ENCODE data around the gene TIMP4.

TIMP4 gene

DNA sequence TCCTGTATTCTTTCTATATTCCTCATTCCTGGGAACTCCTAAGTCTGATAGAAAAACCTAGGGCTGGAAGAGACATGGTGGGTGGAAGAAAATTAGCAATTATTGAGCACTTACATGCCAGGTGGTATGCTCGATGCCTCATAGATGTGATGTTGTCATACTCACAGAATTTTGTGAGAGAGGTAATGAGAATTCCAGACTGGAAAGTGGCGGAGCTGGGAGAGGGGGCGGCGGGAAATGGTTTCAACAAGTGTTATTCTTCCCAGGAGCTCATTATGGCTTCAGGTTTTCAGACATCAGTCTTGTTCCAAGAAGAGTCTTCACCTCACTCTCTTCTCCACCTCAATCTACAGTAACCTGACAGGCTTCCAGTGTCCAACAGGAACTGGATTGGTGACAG lies 16.2 kb downstream of the TIMP4 start:
- no peak for DNase-seq

DNA sequence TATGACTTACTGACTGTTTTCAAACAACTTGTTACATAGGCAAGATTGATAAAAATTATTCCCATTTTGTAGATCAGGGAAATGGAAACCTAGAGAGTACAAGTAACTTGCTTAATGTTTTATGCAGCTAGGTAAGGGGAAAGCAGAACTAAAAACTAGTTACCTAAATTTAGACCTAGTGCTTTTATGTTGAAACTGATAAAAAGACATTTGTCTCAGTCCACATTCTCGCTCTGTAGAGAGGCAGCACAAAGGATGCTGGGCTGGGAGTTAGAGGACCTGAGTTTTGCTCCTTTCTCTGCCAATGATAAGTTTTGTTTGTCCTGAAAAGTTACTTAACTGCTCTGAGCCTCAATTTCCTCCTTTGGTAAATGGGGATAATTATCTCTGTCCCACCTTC lies 17.4 kb downstream of the TIMP4 start:
- DNase-seq: no peak

DNA sequence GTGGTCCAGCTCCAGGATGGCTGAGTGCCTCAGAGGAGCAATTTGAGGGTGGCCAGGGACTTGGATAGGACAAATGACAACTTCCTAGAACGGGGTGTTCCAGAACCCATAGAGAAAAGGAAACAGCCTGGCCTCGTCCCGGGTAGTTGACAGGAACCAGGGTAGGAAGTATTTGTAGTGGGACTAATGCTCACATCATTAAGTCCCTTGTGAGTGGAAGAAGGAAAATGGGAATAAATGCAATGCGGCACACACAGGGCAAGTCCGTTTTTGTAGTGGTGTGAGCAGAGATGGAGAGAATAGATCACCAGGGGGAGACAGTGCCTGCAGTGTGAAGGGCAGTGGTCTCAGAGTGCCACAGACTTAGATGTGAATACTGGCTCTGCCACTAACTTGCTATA lies 19.6 kb downstream of the TIMP4 start:
- no peak for DNase-seq

DNA sequence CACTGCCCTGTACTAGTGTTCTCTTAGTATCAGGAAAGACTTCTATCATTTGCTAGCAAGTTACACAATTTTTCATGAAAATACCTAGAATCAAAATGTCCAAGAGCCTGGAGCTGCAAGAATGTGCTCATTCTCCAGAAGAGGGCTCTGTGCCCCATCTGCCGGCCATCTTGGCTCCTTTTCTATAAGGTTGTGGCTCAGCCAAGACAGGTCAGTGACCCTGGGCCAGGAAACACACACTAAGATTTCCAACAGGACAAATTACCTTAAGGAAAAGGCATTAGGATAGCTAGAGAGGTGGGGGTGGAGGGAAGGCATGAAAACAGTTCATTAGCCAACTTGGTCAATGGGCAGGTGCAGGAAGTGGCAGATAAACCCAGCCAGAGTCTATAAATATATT lies 20.7 kb downstream of the TIMP4 start:
- no peak for DNase-seq

DNA sequence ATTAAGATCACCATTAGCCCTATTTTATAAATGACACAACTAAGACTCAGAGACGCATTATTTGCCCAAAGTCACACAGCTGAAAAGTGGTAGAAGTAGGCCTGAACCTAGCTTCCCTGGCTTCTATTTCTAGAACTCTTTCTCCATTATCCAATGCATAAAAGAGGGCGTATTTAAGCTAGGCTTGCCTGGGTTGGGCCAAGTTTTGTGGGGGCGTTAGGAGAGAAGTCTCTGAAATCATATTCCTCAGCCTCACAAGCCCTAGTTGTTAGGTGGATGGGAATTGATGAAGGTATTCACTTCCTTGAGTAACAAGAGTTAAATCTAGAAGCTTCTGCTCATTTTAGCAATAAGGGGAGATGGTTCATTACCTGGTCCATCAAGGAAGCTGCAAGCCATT lies 22.3 kb downstream of the TIMP4 start:
- DNase-seq: no peak

DNA sequence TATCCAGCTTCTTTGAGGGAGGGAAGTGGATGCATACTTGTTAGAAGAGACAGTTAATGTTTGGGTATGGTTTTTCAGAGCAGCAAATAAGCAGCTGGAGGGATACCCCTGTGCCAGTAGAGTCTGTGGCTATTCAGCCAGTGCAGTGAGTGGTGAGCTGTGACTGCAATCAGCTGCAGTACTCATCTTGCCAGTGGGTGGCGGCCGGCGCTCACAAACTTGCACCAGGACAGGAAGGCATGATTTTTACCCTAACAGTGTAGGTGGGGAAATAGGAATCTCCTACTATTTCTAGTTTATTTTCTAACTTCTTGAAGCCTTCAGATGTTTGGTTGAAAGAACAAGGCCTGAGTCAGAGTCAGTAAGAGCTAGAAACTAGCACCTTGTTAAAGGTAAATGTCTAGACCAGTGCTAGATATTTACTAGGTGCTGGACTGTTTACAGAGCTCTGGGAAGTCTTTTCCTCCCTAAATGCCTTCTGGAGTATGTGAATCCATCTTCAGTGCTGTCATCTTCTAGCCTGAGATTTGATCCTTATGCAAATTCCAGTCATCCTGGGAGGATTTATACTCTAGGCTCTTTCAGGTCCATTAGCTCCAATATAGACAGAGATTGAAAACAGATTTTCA lies 23.6 kb downstream of the TIMP4 start:
- no peak for DNase-seq

DNA sequence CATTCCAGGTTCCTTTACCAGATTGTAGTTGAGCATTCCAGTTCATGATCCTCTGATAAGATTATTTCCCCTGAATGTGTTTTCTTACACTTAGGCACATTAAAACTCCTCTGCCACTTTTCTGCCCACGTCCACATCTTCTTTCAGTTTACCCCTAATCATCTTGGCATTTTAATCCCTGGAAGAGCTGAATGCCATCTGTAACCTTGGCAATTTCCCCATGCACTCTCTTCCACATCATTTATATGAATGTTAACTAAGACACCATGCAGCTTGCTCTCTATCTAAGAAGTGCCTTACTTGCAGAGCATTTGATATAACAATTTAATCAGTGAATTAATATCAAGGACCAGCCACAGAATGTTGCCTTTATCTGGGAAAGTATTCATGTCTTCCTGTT lies 25.8 kb downstream of the TIMP4 start:
- DNase-seq: no peak

DNA sequence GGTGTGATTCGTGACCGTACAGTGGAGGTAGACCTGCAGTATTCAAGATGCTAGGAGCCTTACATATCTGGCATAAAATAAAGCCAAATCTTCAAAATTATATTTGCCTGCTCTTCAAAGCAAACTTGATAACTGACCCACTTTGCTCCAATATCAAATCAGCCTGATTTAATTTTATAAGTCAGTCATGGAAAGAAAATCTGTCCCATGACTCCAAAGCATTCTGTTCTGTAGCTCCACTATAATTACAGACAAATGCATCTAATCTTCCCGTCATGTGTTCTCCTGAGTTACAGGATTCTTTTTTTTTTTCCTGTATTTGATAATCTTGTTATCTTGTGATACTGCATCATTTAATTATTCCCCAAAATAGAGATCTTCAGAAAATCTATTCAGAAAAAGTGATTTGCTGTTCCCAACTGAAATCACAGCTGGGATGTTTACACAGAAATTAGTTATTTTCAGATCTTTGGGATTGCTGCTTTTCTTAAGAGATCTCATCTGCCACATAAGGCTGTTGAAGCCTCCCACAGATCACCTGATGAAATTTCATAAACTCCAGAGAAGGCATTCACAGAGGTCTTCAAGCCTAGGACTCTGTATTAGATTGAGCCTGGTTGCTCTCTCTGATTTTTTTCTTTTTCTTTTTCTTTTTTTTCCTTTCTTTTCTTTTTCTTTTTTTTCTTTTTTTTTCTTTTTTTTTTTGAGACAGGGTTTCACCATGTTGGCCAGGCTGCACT lies 27.2 kb downstream of the TIMP4 start:
- DNase-seq: no peak

DNA sequence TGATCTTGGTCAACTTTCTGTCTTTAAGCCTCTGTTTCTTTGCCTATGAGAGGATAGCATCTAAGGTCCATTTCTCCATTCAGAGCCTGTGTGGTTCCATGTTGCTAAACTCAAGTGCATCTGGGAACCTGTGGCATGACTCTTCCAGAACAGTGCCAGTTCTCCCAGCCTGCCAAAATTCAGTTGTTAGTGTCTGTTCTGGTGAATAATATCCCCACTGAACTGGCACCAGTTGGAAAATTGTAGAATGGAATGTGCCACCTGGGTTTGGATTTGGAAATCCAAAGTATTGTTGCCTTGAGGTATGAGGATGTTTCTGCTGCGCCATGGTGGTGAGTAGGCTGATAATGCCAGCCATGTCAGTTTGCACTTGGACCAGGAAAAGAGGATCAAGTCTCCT lies 31.3 kb downstream of the TIMP4 start:
- no peak for DNase-seq

DNA sequence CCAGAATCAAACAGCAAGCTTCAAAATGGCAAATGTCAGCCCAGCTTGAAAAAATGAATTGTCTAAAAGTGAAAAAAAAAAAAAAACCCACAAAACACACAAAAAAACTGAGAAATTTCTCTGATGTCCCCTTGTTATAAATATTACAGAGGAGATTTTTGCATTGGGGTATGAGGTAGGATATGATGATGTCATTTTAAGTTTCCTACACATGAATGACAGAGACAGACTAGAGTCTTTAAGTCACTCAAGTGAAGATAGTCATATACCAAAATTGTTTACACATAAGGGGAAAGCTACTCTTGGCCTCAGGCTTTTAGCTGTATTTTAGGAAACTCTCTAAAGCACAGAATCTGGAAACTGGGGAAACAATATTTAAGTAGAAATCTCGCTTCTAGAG lies 32.9 kb downstream of the TIMP4 start:
- no peak for DNase-seq

DNA sequence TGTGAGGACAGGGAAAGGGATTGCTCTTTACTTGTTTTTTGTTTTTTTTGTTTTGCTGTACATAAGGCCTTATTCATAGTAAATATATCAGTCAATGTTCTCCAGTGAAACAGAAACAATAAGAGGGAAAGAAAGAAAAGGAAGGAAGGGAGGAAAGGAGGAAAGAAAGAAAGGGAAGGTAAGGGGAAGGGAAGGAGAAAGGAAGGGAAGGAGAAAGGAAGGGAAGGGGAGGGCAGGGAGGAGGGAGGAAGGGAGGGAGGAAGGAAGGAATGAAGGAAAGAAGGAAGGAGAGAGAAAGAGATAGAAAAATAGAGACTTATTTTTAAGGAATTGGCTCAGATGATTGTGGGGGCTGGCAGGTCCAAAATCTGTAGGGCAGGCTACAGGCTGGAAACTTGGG lies 37.2 kb downstream of the TIMP4 start:
- no peak for DNase-seq

DNA sequence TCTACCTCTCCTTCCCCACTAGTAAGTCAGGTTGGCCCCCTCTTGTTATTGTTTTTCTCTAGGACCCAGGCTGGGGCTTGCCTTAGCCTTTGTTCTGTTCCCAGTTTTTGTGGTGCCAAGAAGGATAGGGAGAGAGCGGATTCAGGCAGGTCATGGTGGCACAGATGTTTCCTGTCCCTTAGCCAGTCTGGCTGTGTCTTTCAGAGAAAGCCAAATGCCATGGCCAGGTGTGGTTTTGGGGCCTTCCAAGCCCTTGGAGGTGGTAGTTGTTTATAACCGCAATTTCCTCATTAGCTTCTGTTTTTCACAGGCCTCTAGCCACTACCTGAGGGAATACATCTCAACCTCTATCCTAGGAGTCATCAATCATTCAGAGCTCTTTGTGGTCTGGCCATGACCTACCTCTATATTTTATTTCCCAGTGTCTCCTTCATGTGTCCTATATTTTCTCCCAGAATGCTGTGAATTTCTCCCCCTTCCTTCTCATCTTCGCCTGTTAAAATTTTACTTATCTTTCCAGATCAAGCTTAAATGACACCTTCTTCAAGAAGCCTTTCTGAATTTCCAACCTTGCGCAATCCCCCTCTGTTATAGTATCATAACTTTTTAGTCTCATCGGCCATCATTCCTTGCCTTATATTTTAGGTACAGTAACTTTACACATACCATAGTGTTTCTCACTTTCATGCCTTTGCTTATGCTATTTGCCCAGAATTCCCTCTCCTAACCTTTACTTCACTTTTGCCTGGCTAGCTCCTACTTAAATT lies 38.2 kb downstream of the TIMP4 start:
- DNase-seq: no peak

DNA sequence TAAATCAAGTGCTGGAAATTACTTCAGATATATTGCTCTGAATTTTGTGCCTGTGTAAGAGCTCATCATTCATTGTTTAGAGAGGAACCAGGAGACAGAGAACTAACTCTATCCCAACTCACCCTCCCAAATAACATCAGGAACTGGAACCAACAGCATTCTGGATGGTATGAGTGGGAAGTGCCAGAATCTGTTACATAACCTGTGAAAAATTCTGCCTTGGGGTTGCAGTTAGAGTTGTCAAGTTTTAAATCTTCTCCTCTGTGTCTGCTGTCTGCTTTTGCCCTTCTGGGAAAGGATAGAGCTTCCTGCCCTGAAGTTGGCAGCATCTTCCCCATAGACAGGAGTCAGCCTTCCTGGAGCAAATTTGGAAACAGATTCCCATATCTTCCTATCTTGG lies 41.2 kb downstream of the TIMP4 start:
- DNase-seq: no peak

DNA sequence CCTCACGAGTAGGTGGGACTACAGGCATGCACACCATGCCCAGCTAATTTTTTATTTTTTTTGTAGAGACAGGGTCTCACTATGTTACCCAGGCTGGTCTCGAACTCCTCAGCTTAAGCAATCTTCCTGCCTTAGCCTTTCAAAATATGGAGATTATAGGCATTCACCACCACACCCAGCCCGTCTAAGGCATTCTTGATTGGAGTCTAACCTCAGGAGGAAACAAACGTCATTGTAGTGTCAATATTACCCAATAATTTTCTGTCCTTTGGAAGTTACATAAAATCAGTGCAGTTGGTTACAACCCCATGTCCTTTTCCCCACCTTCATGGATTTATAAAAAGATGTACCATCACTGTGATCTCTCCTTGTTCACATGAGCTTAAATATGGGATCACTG lies 41.8 kb downstream of the TIMP4 start:
- no peak for DNase-seq

DNA sequence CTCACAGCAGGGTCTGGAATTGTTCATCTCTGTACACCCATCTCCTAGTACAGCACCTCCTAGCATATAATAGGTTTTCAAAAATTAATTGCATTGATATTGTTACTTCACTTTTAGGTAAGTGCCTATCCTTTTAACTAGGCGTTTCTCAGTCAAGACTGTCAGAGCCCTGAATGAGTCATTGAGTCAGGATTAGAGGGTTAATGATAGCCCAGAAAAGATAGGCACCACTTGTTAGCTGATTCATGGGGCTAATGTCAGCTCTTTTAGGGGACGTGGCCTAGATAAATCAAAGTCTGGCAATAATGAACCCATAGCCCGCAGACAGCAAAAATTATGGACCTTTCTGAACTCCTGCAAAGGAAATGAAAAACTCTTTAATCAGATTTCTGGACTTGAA lies 42.9 kb downstream of the TIMP4 start:
- no peak for DNase-seq

DNA sequence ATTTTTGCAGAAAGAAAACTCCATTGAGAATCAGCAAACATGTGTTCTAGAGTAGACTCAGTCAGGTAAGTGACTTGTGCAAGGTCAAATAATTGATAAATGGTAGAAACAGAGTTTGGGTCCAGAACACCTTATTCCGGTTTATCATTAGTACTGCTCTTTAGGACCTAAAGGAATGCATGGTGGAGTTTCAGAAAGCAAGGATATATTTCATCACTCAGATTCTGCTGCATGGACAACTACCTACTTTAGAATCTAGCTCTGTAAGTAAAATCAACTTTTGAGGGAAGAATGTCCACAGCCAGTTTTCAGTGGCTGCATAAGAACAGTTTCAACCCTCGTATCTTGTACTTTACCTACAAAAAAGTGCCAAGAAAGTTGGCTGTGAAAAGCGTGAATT lies 43.6 kb downstream of the TIMP4 start:
- no peak for DNase-seq

DNA sequence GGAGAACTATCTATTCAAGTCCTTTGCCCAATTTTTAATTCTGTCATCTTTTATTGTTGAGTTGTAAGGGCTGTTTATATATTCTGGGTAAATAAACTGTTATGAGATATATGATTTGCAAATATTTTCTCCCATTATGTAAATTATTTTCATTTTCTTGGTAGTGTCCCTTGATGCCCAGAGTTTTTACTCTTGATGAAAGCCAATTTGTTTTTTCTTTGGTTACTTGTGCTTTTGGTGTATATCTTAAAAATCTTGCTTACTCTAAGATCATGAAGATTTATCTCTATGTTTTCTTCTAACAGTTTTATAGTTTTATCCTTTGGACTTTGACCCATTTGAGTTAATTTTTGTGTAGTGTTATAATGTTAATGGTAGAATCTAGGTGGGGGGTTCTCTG lies 44.5 kb downstream of the TIMP4 start:
- no peak for DNase-seq

DNA sequence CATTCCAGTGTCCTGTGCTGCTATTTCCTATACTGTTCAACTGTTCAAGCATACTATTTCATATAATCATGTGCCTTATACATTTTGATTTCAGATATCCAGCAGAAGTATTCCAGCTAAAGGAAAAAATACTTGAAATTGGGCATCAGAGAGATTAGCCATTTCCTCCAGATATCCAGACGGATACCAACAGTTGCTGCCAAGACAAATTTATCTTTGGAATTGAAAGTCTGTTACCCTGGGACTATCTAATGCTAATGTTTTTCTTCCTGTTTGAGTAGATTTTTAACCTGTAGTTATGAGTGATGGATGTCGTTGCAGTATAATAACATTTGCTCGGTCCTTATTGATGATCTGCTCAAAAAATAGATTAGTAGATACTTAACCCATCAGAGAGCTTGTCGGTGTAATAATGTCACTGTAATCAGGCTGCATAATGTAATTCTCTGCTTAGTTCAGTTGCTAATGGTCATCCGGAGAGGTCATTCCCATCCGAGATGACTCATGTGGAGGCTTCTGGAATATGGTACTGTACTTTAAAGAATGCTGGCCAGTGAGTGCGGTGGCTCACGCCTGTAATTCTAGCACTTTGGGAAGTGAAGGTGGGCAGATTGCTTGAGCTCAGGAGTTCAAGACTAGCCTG lies 51.5 kb downstream of the TIMP4 start:
- DNase-seq: no peak

All from NCI-H1930 (cell line).